SU-DHL-6 (cell line): ENCODE data around the gene KRT10.

ENCODE experiments used
- EZH2phosphoT487 ChIP-seq: fragments of 200-600 bp; sonication (generic), shearing (Covaris generic); conservative IDR thresholded peaks from 2 replicates; pipeline ENCODE4 v1.6.1; 2018; ENCODE audit warnings: mild to moderate bottlenecking, antibody characterized with exemption, low read length, moderate library complexity, mixed read lengths
- TF ChIP-seq, protein P1 (sequence below): fragments of 200-600 bp; sonication (generic); IDR thresholded peaks from one replicate; pipeline ENCODE4 v1.5.1; 2017; ENCODE audit warnings: antibody characterized with exemption, mild to moderate bottlenecking, low read length, moderate library complexity; ENCODE audit not compliant: insufficient read depth, poor library complexity, severe bottlenecking

DNA sequence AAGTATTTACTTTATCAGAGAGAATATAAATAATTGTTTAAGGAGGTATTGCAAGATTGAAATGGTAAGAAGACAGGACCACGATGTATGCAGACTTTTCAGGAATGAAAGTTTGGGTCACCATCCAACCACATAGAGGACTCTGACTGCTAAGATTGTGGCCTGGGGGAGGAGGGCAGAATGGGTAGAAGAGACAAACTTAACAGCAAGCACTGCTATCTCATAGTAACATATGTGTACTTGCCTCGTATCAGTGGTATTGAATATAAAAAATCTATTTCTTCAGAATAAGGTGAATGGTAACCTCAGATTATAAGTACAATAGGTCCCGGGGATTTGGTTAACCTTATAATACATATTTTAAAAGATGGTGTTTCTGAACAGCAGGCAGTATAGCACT lies 5.8 kb downstream of the KRT10 start:
- TF ChIP-seq, protein P1, sequence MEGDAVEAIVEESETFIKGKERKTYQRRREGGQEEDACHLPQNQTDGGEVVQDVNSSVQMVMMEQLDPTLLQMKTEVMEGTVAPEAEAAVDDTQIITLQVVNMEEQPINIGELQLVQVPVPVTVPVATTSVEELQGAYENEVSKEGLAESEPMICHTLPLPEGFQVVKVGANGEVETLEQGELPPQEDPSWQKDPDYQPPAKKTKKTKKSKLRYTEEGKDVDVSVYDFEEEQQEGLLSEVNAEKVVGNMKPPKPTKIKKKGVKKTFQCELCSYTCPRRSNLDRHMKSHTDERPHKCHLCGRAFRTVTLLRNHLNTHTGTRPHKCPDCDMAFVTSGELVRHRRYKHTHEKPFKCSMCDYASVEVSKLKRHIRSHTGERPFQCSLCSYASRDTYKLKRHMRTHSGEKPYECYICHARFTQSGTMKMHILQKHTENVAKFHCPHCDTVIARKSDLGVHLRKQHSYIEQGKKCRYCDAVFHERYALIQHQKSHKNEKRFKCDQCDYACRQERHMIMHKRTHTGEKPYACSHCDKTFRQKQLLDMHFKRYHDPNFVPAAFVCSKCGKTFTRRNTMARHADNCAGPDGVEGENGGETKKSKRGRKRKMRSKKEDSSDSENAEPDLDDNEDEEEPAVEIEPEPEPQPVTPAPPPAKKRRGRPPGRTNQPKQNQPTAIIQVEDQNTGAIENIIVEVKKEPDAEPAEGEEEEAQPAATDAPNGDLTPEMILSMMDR = no peak
- TF ChIP-seq EZH2phosphoT487 = no peak
